WTC11 (cell line): ENCODE measurements around the gene ATXN3L.

ENCODE experiments used
- CBFB ChIP-seq: sonication (generic); formaldehyde crosslinking; IDR thresholded peaks from 2 replicates; pipeline ENCODE4 v1.8.1; 2022; ENCODE audit warnings: mild to moderate bottlenecking, low read depth, missing genetic modification reagents
- CREB1 ChIP-seq: sonication (generic); formaldehyde crosslinking; IDR thresholded peaks from 2 replicates; pipeline ENCODE4 v1.8.0; 2023; ENCODE audit warnings: mild to moderate bottlenecking, missing genetic modification reagents
- CREM ChIP-seq: sonication (generic); formaldehyde crosslinking; IDR thresholded peaks from 2 replicates; pipeline ENCODE4 v1.8.1; 2022; ENCODE audit warnings: mild to moderate bottlenecking, missing genetic modification reagents, moderate library complexity
- KAT7 ChIP-seq: sonication (generic); formaldehyde crosslinking; IDR thresholded peaks from 2 replicates; pipeline ENCODE4 v1.8.1; 2023; ENCODE audit warnings: missing genetic modification reagents, mild to moderate bottlenecking, borderline replicate concordance
- NFATC4 ChIP-seq: fragments of 250-450 bp; sonication (Bioruptor Pico); IDR thresholded peaks from 2 replicates; pipeline ENCODE4 v1.9.0; 2021; ENCODE audit warnings: mild to moderate bottlenecking
- NFYB ChIP-seq: sonication (generic); formaldehyde crosslinking; conservative IDR thresholded peaks from 2 replicates; pipeline ENCODE4 v1.8.0; 2022; ENCODE audit warnings: low read depth, missing genetic modification reagents
- SMAD3 ChIP-seq: sonication (generic); formaldehyde crosslinking; IDR thresholded peaks from 2 replicates; pipeline ENCODE4 v1.8.0; 2022; ENCODE audit warnings: missing genetic modification reagents, mild to moderate bottlenecking, borderline replicate concordance
- ZNF317 ChIP-seq: sonication (generic); formaldehyde crosslinking; IDR thresholded peaks from 2 replicates; pipeline ENCODE4 v1.8.1; 2023; ENCODE audit warnings: low read depth, mild to moderate bottlenecking, moderate library complexity, missing genetic modification reagents, borderline replicate concordance
- TF ChIP-seq, protein P1 (sequence below): fragments of 200-600 bp; IDR thresholded peaks from 2 replicates; pipeline ENCODE4 v1.8.0; 2022; ENCODE audit warnings: antibody characterized with exemption
- TF ChIP-seq, protein P2 (sequence below): sonication (generic); formaldehyde crosslinking; IDR thresholded peaks from 2 replicates; pipeline ENCODE4 v1.8.0; 2022; ENCODE audit warnings: mild to moderate bottlenecking, missing genetic modification reagents
- TF ChIP-seq, protein P3 (sequence below): fragments of 250-450 bp; sonication (Bioruptor Pico); conservative IDR thresholded peaks from 2 replicates; pipeline ENCODE4 v1.9.0; 2021; ENCODE audit warnings: mild to moderate bottlenecking

DNA sequence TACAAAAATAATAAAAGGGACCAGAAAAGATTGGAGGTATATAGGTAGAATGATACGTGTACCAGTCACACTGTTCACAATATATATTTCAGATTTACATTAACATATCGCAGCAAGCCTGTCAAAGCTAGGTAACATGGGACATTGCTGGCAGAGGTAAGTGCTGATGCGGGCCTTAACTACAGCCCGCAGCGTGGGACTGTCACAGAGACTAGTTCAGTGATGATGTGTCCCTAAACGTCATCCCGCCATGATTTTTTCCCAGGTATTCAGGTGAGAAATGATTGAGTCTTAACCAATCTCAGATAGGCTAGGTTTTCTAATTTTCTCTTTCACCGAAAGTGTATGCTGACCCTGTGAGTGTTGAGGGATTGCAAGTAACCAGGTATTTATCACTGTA is 7.8 kb upstream of the ATXN3L start:
- TF ChIP-seq, protein P1, sequence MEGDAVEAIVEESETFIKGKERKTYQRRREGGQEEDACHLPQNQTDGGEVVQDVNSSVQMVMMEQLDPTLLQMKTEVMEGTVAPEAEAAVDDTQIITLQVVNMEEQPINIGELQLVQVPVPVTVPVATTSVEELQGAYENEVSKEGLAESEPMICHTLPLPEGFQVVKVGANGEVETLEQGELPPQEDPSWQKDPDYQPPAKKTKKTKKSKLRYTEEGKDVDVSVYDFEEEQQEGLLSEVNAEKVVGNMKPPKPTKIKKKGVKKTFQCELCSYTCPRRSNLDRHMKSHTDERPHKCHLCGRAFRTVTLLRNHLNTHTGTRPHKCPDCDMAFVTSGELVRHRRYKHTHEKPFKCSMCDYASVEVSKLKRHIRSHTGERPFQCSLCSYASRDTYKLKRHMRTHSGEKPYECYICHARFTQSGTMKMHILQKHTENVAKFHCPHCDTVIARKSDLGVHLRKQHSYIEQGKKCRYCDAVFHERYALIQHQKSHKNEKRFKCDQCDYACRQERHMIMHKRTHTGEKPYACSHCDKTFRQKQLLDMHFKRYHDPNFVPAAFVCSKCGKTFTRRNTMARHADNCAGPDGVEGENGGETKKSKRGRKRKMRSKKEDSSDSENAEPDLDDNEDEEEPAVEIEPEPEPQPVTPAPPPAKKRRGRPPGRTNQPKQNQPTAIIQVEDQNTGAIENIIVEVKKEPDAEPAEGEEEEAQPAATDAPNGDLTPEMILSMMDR: no peak
- TF ChIP-seq KAT7 (CRISPR knock-in tag): no peak
- TF ChIP-seq NFATC4 (CRISPR knock-in tag): no peak
- no peak for TF ChIP-seq ZNF317 (CRISPR knock-in tag)
- no peak for TF ChIP-seq CREB1
- no peak for TF ChIP-seq CBFB (CRISPR knock-in tag)
- TF ChIP-seq, protein P2, sequence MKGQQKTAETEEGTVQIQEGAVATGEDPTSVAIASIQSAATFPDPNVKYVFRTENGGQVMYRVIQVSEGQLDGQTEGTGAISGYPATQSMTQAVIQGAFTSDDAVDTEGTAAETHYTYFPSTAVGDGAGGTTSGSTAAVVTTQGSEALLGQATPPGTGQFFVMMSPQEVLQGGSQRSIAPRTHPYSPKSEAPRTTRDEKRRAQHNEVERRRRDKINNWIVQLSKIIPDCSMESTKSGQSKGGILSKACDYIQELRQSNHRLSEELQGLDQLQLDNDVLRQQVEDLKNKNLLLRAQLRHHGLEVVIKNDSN: no peak
- no peak for TF ChIP-seq SMAD3
- no peak for TF ChIP-seq NFYB (CRISPR knock-in tag)
- TF ChIP-seq, protein P3, sequence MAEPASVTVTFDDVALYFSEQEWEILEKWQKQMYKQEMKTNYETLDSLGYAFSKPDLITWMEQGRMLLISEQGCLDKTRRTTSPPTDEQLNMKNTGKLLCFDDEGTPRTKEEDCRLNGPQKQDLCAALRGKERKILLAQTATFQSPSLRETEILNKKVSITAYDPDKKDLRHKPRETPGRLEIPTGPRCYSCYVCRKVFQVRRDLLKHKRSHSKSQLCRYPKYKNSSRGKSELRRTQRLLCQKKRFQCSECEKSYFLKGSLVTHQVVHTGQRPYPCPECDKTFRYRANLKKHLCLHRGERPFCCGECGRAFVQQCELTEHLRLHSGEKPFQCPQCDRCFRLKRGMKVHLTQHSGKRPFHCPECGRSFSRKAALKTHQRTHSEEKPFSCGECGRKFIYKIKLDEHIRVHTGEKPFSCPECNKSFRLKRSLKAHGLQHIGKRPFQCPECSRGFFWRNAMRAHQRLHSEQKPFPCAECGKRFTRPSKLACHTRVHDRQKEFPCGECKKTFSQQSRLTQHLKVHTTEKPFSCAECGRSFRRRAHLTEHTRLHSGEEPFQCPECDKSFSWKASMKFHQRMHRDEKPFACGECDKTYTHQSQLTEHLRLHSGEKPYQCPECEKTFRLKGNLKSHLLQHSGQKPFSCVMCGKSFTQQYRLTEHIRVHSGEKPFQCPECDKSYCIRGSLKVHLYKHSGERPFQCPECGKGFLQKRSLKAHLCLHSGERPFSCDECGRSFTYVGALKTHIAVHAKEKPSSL (CRISPR knock-in tag): no peak
- no peak for TF ChIP-seq CREM (CRISPR knock-in tag)
